HG02884 (cell line): ENCODE results near the gene ADCY1.
"Not testable (repeated sequence)": the region's sequence is repeated elsewhere in the genome, so short reads cannot be mapped to it uniquely, and the experiment has no call there.

ENCODE experiments used
- ATAC-seq: cut with Tn5 transposase; IDR thresholded peaks from one replicate; pipeline ENCODE4 v1.9.1; 2021; ENCODE audit warnings: mild to moderate bottlenecking, moderate library complexity; ENCODE audit not compliant: unreplicated experiment

ADCY1 gene

GRCh38 chr7:45573661-45574415 lies at the start of gene ADCY1:
Gene ADCY1 (plus strand): TSS chr7:45574368. CDS start chr7:45574544, 176 bp downstream.
- no peak for ATAC-seq

DNA sequence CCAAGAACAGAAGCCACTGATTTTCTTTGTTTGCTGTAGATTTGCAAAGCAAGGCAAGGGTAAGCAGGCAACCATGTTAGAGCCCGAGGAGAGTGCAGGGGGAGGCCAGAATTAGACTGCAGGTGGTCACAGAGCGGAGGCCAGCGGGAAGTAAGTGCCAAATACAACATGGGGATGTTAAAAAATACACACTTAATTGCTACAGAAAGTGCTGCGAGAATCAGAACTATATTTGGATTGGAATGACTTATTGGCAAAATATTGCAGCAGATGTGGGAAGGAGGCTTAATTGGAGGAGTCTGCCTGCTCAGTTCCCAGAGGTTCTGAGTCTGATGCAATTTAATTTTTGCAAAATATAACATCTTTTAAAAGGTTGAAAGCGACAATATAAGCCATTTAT lies 49.7 kb upstream of the ADCY1 start:
- ATAC-seq = no peak

- ATAC-seq = no peak
These were observed 49.1 kb upstream of the ADCY1 start for GRCh38 chr7:45525057-45525456.

DNA sequence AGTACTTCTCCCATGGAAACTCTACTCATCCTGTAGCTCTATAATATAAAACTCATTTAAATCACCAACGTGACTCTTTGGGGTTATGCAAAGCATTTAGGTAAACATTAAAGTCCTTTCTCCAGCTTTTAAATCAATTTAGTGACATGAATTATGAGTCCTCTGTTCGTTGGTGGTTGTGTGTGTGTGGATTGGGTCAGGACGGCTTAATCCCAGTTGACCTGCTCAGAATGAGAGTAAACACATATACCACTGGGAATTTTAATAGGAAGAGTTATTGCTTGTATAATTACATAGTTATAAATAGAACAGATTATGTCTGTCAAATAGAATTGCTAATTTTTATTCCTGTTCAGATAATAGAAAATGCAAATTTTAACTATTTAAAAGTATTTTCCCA lies 30.7 kb upstream of the ADCY1 start:
- no peak for ATAC-seq

- ATAC-seq = not testable (repeated sequence)
These were observed 29.0 kb upstream of the ADCY1 start for GRCh38 chr7:45545105-45545710.

DNA sequence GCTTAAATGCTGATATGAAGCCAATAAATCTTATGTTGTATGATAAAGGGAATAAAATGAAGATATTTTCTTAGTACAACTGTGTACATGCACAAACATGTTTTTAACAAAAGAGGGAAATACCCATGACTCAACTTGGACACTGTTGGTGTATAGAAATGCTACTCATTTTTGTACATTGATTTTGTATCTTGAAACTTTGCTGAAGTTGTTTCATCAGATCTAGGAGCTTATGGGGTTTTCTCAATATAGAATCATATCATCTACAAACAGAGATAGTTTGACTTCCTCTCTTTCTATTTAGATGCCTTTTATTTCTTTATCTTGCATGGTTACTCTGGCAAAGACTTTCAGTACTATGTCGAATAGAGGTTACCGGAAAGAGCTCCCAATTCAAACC lies 25.3 kb upstream of the ADCY1 start:
- ATAC-seq = peak; percentile 60

- no peak for ATAC-seq
These were observed 10.8 kb upstream of the ADCY1 start for GRCh38 chr7:45563401-45563800.

DNA sequence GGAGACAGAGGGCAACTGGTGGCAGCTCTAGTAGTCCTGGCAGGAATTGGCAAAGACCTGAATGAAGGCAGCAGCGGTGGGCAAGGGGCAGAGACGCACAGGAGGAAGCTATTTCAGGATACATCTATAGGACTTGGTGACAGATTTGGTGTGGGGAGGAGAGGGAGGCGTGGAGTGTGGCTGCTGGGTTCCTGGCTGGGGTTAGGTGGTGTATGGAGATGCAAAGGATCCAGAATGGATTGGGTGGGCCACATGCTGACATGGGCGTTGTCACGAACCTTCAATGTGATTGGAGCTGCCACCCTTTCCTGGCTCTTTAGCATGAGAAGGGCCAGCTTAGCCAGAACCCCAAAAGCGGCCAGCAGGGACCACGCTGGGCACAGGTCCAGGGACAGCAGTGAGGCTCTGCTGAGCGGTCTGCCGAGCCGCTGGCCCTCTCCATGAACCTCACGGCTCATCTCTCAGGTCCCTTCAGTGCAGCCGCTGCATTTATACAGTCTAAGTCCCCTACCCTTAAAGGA lies 10.2 kb upstream of the ADCY1 start:
- no peak for ATAC-seq

GRCh38 chr7:45564485-45564884 lies 9.7 kb upstream of the ADCY1 start:
- no peak for ATAC-seq

DNA sequence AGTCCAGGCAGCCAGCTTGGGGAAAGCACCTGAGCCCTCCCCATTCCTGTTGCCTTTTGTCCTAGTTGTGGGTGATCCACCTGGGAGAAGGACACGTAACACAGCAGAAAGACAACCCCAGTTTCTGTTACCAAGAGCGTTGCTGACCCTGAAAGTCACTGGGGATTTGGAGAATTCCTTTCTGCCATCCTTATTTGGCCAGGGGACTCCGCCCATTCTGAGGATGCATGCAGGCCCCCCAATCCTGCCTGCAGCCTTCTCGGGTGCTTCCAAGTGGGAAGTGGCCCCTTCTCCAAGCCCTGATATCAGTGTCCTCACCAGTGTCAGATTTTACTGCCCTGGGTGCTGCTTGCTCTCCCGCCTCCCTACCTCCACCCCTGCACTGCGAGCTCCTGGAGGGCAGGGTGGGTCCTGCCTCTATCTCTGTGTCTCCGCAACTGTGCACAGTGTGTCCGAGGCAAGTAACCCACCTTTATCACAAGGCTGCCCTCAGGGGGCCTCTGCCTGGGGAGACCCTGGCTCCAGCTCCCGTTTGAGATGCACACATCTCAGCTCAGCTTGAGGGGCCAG lies 9.2 kb upstream of the ADCY1 start:
- no peak for ATAC-seq

DNA sequence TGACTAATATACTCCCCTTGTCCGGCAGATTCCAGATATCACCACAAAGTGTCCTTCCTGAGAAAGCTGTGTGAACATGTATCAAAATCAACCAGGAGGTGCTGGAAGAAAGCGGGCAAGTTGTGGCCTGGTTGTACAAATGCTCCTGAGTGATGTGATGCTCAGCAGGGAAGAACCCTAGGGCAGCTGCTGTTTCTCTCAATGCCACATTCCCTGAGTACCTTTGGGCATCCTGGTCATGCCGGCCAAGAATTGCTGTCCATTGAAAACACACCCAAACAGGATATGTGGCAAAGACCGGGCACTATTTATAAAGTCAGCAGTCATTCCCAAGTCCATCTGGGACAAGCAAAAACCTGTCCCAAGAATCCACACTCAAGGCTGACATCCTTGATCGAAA lies 7.8 kb upstream of the ADCY1 start:
- ATAC-seq = no peak

- ATAC-seq = no peak
These were observed 7.2 kb upstream of the ADCY1 start for GRCh38 chr7:45566961-45567360.

GRCh38 chr7:45567713-45568112 lies 6.5 kb upstream of the ADCY1 start:
- ATAC-seq = no peak

- ATAC-seq = no peak
These were observed 5.5 kb upstream of the ADCY1 start for GRCh38 chr7:45568536-45569289.

GRCh38 chr7:45569290-45569685 lies 4.9 kb upstream of the ADCY1 start:
- no peak for ATAC-seq

DNA sequence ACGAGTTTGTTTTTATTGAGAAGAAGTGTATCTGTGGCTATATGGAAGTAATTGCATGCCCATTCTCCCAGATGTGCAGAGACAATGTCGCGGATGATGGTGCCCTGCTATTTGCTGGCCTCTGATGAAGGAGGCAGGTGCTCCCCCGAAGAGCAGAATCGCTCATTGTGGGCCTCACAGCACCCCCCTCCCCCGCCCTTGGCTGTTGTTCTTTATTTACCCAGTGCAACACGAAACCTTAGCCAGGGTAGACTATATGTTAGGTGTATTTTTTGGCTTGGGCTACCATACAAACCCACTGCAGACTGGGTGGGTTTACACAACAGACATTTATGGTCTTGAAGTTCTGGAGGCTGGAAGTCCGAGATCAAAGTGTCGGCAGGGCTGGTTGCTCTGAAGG lies 3.4 kb upstream of the ADCY1 start:
- no peak for ATAC-seq

- ATAC-seq = no peak
These were observed 964 bp upstream of the ADCY1 start for GRCh38 chr7:45573204-45573603.

DNA sequence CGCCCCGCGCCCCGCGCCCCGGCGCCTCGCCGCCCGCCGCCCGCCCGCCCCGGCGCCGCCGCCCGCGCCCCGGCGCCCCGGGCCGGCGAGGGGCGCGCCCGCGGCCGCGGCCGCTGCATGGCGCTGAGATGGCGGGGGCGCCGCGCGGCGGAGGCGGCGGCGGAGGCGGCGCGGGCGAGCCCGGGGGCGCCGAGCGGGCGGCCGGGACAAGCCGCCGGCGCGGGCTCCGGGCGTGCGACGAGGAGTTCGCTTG lies 174 bp downstream of the ADCY1 start:
- ATAC-seq = no peak

GRCh38 chr7:45574669-45575500 lies 717 bp downstream of the ADCY1 start:
- ATAC-seq = no peak

- ATAC-seq = no peak
These were observed 1.5 kb downstream of the ADCY1 start for GRCh38 chr7:45575501-45576248.
